Measurements from ENCODE around the gene LRFN4. TPM values are rescaled to one million over a fixed set of nuclear protein-coding genes. Genes with fewer than 3 reads are reported as not detected.

The LRFN4 gene
- total RNA-seq, 6 experiments from 2014 or later, result 30.3 to 43.4 (median 34.6) TPM

DNA sequence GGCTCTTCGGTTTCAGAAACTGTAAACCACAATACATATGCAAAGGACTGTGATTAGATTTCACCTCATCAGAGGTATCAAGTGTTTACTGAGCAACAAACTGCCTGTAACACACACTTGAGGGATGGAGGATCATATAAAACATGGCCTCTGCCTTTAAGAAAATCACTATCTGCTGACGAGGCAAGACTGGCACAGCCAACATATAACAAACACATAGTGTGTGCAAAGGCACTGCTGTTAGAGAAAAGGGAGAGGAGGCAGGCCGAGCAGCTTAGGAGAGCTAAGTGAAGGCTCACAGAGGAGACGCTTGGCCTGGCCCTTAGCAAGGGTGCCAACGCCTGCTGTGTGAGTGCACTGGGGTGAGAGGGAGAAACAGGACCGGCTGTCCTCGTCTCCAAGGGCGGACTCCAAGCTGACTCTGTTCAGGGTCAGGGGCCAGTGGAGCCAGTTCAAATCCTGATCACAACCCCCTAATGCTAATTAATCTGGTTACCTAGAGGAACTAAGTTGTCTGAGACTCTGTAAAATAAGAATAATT, 48.2 kb downstream of the LRFN4 start:
- H3K36me3 Mint-ChIP-seq (ENCODE audit: low read depth), result no peaks in the 10 kb centered on the region
- H3K27ac Mint-ChIP-seq, result no peak overlapping the region
- DNase-seq, result no peak
- no peak overlapping the region for H3K4me3 Mint-ChIP-seq
- H3K9me3 Mint-ChIP-seq, result no peaks in the 10 kb centered on the region
- H3K4me1 Mint-ChIP-seq (ENCODE audit: low read depth), result peaks cover 30% of the 10 kb centered on the region
- H3K27me3 Mint-ChIP-seq (ENCODE audit: insufficient read depth), result peaks cover 2% of the 10 kb centered on the region; the same call in 1 of the 2 replicates
- TF ChIP-seq, protein P1, sequence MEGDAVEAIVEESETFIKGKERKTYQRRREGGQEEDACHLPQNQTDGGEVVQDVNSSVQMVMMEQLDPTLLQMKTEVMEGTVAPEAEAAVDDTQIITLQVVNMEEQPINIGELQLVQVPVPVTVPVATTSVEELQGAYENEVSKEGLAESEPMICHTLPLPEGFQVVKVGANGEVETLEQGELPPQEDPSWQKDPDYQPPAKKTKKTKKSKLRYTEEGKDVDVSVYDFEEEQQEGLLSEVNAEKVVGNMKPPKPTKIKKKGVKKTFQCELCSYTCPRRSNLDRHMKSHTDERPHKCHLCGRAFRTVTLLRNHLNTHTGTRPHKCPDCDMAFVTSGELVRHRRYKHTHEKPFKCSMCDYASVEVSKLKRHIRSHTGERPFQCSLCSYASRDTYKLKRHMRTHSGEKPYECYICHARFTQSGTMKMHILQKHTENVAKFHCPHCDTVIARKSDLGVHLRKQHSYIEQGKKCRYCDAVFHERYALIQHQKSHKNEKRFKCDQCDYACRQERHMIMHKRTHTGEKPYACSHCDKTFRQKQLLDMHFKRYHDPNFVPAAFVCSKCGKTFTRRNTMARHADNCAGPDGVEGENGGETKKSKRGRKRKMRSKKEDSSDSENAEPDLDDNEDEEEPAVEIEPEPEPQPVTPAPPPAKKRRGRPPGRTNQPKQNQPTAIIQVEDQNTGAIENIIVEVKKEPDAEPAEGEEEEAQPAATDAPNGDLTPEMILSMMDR (IDR thresholded peaks at IDR 0.05), result no peak

DNA sequence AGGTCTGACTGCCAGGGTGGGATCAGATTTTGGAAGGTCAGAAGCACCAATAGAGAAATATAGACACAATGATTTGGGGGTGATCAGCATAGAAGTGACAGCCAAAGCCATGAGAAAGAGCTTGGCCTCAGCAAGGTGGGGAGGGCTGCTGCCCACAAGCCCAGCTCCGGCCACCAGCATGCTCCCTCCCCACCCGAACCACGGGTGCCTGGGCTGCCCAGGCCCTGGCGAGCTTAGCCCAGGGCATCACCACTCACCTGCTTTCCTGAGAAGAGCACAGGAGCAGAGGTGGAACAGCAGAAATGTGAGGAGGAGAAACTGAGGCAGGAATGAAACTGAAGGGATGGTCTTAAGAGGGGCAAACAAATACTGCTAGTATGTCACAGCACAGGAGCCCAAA, 48.8 kb downstream of the LRFN4 start:
- peaks cover 30% of the 10 kb centered on the region for H3K4me1 Mint-ChIP-seq (ENCODE audit: low read depth)
- H3K27me3 Mint-ChIP-seq (ENCODE audit: insufficient read depth), result no peaks in the 10 kb centered on the region; the same call in 1 of the 2 replicates
- TF ChIP-seq, protein P1 (IDR thresholded peaks at IDR 0.05), result no peak
- DNase-seq, result no peak
- H3K4me3 Mint-ChIP-seq, result no peak overlapping the region
- no peaks in the 10 kb centered on the region for H3K9me3 Mint-ChIP-seq
- no peaks in the 10 kb centered on the region for H3K36me3 Mint-ChIP-seq (ENCODE audit: low read depth)
- no peak overlapping the region for H3K27ac Mint-ChIP-seq

DNA sequence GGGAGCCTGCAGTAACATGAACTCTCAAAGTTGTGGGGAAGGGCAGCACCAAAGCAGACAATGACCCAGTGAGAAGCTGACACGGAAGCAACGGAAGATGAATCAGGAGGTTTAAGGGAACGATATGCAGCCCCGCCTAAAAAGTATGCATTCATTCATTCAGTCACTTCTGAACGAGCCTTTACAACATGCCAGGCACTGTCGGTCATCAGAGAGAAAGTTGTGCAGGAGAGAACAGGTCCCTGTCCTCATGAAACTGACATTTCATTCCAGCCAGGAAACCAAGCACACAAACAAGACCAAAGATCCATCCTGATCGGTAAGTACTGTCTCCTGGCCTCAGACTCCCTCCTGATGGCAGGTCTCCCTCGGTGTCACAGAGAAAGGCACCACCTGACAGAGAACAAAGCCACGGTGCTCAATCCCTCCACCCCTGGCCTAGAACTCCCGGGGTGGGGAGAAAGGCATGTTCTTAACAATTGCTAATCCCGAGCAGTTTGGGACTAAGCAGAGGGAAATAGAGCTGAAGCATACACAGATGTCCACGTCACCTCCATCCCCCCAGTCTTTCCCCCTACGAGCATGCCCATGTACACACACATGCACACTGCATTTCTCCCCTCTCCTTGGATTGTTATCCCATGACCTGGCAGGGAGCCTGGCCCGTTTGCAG, 49.3 kb downstream of the LRFN4 start:
- no peaks in the 10 kb centered on the region for H3K36me3 Mint-ChIP-seq (ENCODE audit: low read depth)
- H3K4me3 Mint-ChIP-seq, result no peak overlapping the region
- no peak overlapping the region for H3K27ac Mint-ChIP-seq
- H3K4me1 Mint-ChIP-seq (ENCODE audit: low read depth), result peaks cover 30% of the 10 kb centered on the region
- DNase-seq, result no peak
- H3K9me3 Mint-ChIP-seq, result no peaks in the 10 kb centered on the region
- H3K27me3 Mint-ChIP-seq (ENCODE audit: insufficient read depth), result no peaks in the 10 kb centered on the region; the same call in 1 of the 2 replicates
- TF ChIP-seq, protein P1 (IDR thresholded peaks at IDR 0.05), result no peak

DNA sequence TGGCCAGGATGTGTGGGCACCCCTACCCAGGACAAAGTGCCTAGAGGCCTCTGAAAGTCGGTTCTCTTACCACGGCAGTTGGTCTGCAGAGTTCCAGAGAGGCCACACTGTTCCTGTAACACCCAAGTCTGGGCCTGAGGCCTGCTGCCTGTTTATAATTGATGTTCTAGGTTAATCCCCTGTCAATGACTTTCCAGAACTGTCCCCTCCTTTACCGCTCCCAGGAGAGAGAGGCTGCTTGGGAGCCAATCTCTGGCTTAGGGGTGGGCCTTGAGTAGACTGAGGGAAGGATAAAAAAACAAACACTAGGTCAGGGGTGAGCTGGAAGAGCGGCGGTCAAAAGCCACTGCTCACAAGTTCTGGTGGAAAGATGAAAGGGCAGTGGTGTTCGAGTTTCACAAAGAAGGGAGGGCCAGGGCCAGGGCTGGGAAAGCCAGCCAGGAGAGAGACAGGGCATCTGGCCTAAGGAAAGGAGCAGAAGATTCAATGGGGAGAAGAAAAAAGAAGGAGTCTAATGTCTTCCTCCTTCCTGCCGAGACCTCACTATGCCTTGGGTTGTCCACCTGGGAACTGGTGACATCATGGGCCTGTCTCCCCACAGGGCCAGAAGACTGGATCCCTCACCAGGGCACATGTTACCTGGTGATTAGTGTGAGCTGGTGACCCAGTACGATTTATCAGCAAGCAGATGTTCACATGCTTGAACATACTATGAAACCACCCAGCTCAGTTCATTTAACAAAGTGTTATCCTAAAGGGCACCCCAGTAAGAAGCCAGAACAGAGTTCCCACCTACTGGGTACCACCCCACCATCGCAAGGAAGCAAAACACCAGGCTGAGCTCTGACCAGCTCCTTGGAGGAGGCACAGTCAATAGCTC, 51.1 kb downstream of the LRFN4 start:
- no peak overlapping the region for H3K4me3 Mint-ChIP-seq
- no peaks in the 10 kb centered on the region for H3K9me3 Mint-ChIP-seq
- no peak overlapping the region for H3K27ac Mint-ChIP-seq
- H3K36me3 Mint-ChIP-seq (ENCODE audit: low read depth), result no peaks in the 10 kb centered on the region
- peaks cover 30% of the 10 kb centered on the region for H3K4me1 Mint-ChIP-seq (ENCODE audit: low read depth)
- no peaks in the 10 kb centered on the region; the same call in 1 of the 2 replicates for H3K27me3 Mint-ChIP-seq (ENCODE audit: insufficient read depth)
- no peak for DNase-seq
- TF ChIP-seq, protein P1 (IDR thresholded peaks at IDR 0.05), result no peak

DNA sequence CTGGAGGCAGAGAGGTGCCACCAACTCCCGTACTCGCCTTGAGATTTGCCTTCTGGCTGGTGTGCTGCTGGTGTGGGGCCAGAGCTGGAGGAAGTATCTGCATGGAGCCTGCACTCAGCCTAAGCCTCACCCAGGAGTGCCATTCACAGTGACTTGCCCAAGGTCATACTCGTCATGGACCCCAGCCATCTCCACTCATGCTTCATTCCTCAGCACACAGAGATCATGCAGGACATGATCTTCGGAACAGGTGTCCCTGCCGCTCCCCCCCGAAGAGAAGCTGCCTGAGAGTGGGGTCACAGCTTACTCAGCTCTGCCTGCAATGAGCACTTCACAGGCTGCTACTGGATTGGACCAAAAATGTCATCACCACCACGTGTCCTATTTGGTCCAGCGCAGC, 52.3 kb downstream of the LRFN4 start:
- H3K4me1 Mint-ChIP-seq (ENCODE audit: low read depth), result peaks cover 26% of the 10 kb centered on the region

More for the DNA sequence above, 52.3 kb downstream of the LRFN4 start:
- no peak for DNase-seq
- Mint-ChIP-seq H3K4me3 (no peak overlapping the region), H3K36me3 (ENCODE audit: low read depth) (no peaks in the 10 kb centered on the region), H3K9me3 (no peaks in the 10 kb centered on the region), H3K27ac (no peak overlapping the region), H3K27me3 (ENCODE audit: insufficient read depth) (no peaks in the 10 kb centered on the region; the same call in 1 of the 2 replicates)
- TF ChIP-seq, protein P1 (IDR thresholded peaks at IDR 0.05), result no peak
